Renal cortex interstitium (tissue), 11 donors: Measurements from ENCODE around the gene NCOR2. TPM values are rescaled to one million over a fixed set of nuclear protein-coding genes. Genes with fewer than 3 reads are reported as not detected.

Experiments used
- DNase-seq, 11 donors: peaks; one replicate each; pipeline ENCODE4 v3.0.0-alpha.2; 2013; ENCODE audit warnings: low read depth in 9 of 11, low spot score in 4 of 11; ENCODE audit errors: extremely low read depth in 1 of 11
- polyA plus RNA-seq, 3 donors: library from polyadenylated mRNA; unstranded; fragments of 120-200 nt; gene quantifications; one replicate each; pipeline ENCODE4 v1.2.1, GENCODE V29; 2013; ENCODE audit not compliant: insufficient read length in 3 of 3

NCOR2 gene
- polyA plus RNA-seq, 3 donors, result 62.7 to 106 (median 87.2) TPM

- no peak for DNase-seq
These were observed 29.8 kb downstream of the NCOR2 start for GRCh38 chr12:124537525-124538193.

- no peak for DNase-seq
These were observed 30.8 kb downstream of the NCOR2 start for GRCh38 chr12:124536641-124537040.

- no peak for DNase-seq
These were observed 32.4 kb downstream of the NCOR2 start for GRCh38 chr12:124534776-124535740.

- DNase-seq, result no peak
These were observed 34.0 kb downstream of the NCOR2 start for GRCh38 chr12:124533456-124533855.

GRCh38 chr12:124532967-124533366, 34.4 kb downstream of the NCOR2 start:
- no peak for DNase-seq

DNA sequence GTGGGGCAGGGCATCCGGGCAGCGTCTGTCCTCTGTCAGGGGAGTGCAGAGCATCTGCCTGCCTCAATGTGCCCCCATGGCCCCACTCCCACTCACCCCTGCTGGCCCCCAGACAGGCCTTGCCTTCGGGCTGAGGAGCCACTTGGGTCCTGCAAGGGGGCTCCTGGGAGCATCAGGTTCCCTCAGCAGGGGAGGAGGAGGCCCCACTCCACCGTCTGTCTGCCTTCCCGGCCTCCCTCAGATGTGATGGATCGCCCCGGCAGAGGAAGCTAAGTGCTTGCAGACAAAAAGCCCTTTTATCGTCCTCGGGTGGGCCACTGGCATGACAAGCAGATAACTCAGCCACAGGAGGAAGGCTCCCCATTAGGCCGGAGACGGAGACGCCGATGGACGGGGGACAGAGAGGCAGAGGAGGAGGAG, 35.1 kb downstream of the NCOR2 start:
- no peak for DNase-seq

DNA sequence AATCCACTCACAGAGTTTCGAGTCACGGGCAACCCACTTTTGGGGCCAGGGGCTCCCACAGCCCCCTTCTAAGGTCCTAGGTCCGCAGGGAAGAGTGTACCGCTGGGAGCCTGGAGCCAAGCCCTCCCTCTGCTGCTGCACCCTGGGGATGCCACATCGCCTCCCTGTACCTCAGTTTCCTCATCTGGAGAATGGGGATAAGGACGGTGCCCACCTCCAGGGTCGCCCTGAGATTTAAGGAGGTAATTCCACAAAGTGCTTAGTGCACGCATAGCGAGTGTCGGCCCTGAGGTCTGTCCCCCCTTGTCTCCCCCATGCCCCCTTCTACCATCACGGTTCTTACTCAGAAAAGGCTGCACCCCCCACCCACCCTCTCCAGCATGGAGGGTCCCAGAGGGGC, 35.5 kb downstream of the NCOR2 start:
- no peak for DNase-seq

DNA sequence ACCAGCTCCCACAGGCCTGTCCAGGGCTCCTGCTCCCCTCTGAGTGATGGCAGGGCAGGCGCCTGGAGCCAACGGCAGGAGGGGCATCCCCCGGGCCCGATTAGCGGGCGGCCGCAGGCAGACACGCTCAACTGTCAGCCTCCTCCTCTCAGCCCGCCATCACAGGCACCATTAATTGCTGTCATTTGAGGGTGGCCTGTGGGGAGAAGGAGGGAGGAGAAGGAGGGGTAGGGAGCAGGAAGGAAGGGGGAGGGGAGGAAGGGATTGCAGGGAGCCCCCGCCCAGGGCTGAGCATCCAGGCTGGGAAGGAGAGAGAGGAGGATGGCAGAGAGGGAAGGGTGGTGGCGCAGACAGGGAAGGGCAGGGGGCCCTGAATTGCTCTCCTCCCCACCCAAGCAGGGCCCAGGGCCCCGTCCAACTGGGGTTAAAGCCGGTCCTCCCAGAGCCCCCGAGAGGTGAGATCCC, 36.1 kb downstream of the NCOR2 start:
- DNase-seq, result peak in 5 of 11 donors; percentile 72 to 85 (median 78)

- no peak for DNase-seq
These were observed 36.7 kb downstream of the NCOR2 start for GRCh38 chr12:124530637-124531263.

DNA sequence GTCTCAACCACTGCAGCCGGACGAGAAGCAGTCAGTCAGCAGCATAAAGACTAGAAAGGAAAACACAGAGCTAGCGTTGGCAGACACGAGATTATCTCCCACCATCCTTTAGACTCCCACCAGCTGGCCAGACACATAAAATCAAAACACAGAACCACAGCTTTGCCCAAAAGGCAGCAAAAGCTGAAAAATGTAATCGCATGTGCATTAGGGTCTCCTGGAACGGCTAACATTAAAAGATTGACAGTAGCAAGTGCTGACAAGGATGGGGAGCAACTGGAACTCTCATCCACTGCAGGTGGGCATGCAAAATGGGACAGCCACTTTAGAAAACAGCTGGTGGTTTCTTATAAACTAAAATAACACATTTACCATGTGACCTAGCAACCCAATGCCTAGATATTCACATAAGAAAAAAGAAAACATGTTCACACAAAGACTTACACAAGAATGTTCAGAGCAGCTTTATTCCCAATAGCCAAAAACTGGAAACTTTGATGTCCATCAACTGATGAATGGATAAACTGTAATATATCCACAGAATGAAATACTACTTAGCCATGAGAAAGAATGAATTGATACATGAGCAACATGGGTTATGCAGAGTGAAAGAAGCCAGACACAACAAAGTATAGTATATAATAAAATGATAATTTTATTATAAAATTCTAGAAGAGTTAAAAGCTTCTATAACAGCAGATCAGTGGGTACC, 37.7 kb downstream of the NCOR2 start:
- no peak for DNase-seq

GRCh38 chr12:124527861-124528561, 39.4 kb downstream of the NCOR2 start:
- DNase-seq, result no peak

GRCh38 chr12:124525927-124526692, 41.3 kb downstream of the NCOR2 start:
- DNase-seq, result no peak

GRCh38 chr12:124525455-124525854, 42.0 kb downstream of the NCOR2 start:
- no peak for DNase-seq

DNA sequence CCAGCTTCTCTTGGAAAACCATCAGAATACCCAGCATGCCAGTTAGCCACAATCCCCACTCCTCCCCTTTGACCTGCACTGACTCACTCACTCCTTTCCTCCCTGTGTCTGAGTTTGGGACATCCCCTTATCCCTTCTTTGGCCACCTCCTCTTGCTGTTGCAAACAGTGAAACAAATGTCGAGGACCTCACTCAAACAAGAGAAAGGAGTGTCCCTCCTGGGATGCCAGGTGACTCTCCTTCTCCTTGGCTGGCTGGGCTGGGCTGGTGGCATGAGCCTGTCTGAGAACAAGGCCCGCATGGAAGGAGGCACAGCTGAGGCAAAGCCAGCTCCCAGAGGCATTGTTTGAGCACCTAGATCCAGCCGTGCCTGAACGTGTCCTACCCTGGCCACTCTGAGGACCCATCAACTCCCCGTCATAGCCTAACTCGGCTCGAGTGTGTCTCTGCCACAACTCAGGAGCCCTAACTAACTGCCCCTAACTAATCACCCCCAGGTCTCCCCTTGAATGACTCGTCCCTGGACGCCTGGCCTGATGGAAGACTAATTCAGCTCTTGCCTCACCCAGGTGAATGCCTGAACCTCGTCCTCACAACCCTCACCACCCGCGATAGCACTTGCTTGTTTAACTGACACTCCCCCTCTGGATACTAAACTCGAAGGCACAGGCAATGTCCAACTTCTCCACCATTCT, 43.0 kb downstream of the NCOR2 start:
- no peak for DNase-seq

DNA sequence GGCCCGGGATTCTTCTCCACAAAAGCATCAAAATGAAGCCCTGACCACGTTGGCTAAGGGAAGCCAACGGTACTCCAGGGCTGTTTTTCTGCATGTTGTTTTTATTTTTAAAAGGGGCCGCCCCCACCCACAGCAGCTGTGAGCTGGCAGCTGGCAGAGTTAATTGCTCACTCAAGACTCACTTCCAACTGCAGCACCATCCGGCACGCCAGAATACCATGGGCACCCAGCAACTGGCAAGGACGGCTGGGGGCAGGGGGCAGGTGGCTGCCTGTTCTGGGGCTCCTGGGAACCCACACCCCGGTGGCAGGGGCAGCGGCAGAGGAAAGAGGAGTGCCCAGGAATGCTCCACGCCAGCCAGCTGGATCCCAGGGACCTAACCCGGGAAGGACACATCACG, 44.3 kb downstream of the NCOR2 start:
- no peak for DNase-seq

- no peak for DNase-seq
These were observed 46.5 kb downstream of the NCOR2 start for GRCh38 chr12:124520907-124521306.

GRCh38 chr12:124520265-124520701, 47.1 kb downstream of the NCOR2 start:
- DNase-seq, result no peak
